ENCODE measurements around the gene FRMD5.

Gene FRMD5

GRCh38 chr15:44137750-44138149 lies 57.3 kb downstream of the FRMD5 start:
- Histone ChIP-seq H3K4me1 (ENCODE audit: control insufficient read depth, insufficient read depth, low read length, poor library complexity, severe bottlenecking) (no peaks in the 10 kb centered on the region), H3K9me3 (ENCODE audit: control insufficient read depth, low read length) (no peaks in the 10 kb centered on the region), H3K4me3 (ENCODE audit: extremely low read depth, insufficient read depth, low read length, poor library complexity, severe bottlenecking) (no peak overlapping the region), H3K27ac (ENCODE audit: low read depth, low read length, severe bottlenecking) (no peak overlapping the region), H3K36me3 (ENCODE audit: control insufficient read depth, insufficient read depth, low read length) (no peaks in the 10 kb centered on the region)
- no CpG with 5 or more reads among the region's 1 CpG for WGBS, 2 experiments (ENCODE audit: insufficient coverage in 2 of 2)

- no peaks in the 10 kb centered on the region for H3K36me3 ChIP-seq (ENCODE audit: control insufficient read depth, insufficient read depth, low read length)
- H3K27ac ChIP-seq (ENCODE audit: low read depth, low read length, severe bottlenecking) = no peak overlapping the region
- H3K9me3 ChIP-seq (ENCODE audit: control insufficient read depth, low read length) = no peaks in the 10 kb centered on the region
- 97 to 100% methylated on average over 2 to 3 of the region's 3 CpGs for WGBS, 2 experiments (ENCODE audit: insufficient coverage in 2 of 2)
- no peaks in the 10 kb centered on the region for H3K4me1 ChIP-seq (ENCODE audit: control insufficient read depth, insufficient read depth, low read length, poor library complexity, severe bottlenecking)
- H3K4me3 ChIP-seq (ENCODE audit: extremely low read depth, insufficient read depth, low read length, poor library complexity, severe bottlenecking) = no peak overlapping the region
Measured at GRCh38 chr15:44136991-44137477, 58.0 kb downstream of the FRMD5 start.

- no peaks in the 10 kb centered on the region for H3K9me3 ChIP-seq (ENCODE audit: control insufficient read depth, low read length)
- no peak overlapping the region for H3K4me3 ChIP-seq (ENCODE audit: extremely low read depth, insufficient read depth, low read length, poor library complexity, severe bottlenecking)
- H3K27ac ChIP-seq (ENCODE audit: low read depth, low read length, severe bottlenecking) = no peak overlapping the region
- no peaks in the 10 kb centered on the region for H3K4me1 ChIP-seq (ENCODE audit: control insufficient read depth, insufficient read depth, low read length, poor library complexity, severe bottlenecking)
- no peaks in the 10 kb centered on the region for H3K36me3 ChIP-seq (ENCODE audit: control insufficient read depth, insufficient read depth, low read length)
- WGBS, 2 experiments (ENCODE audit: insufficient coverage in 2 of 2) = 85 to 88% methylated on average over 5 to 6 of the region's 10 CpGs
Measured at GRCh38 chr15:44132057-44132456, 63.0 kb downstream of the FRMD5 start.

- no peaks in the 10 kb centered on the region for H3K4me1 ChIP-seq (ENCODE audit: control insufficient read depth, insufficient read depth, low read length, poor library complexity, severe bottlenecking)
- no peak overlapping the region for H3K4me3 ChIP-seq (ENCODE audit: extremely low read depth, insufficient read depth, low read length, poor library complexity, severe bottlenecking)
- no peak overlapping the region for H3K27ac ChIP-seq (ENCODE audit: low read depth, low read length, severe bottlenecking)
- no peaks in the 10 kb centered on the region for H3K9me3 ChIP-seq (ENCODE audit: control insufficient read depth, low read length)
- H3K36me3 ChIP-seq (ENCODE audit: control insufficient read depth, insufficient read depth, low read length) = no peaks in the 10 kb centered on the region
Measured at GRCh38 chr15:44130778-44131177, 64.3 kb downstream of the FRMD5 start.

GRCh38 chr15:44129911-44130310 lies 65.2 kb downstream of the FRMD5 start:
- Histone ChIP-seq H3K4me1 (ENCODE audit: control insufficient read depth, insufficient read depth, low read length, poor library complexity, severe bottlenecking) (no peaks in the 10 kb centered on the region), H3K36me3 (ENCODE audit: control insufficient read depth, insufficient read depth, low read length) (no peaks in the 10 kb centered on the region), H3K9me3 (ENCODE audit: control insufficient read depth, low read length) (no peaks in the 10 kb centered on the region), H3K27ac (ENCODE audit: low read depth, low read length, severe bottlenecking) (no peak overlapping the region), H3K4me3 (ENCODE audit: extremely low read depth, insufficient read depth, low read length, poor library complexity, severe bottlenecking) (no peak overlapping the region)
- 89 to 91% methylated on average over 5 of the region's 5 CpGs for WGBS, 2 experiments (ENCODE audit: insufficient coverage in 2 of 2)

GRCh38 chr15:44128443-44128842 lies 66.6 kb downstream of the FRMD5 start:
- no peak overlapping the region for H3K27ac ChIP-seq (ENCODE audit: low read depth, low read length, severe bottlenecking)
- H3K9me3 ChIP-seq (ENCODE audit: control insufficient read depth, low read length) = no peaks in the 10 kb centered on the region
- no peaks in the 10 kb centered on the region for H3K36me3 ChIP-seq (ENCODE audit: control insufficient read depth, insufficient read depth, low read length)
- no peak overlapping the region for H3K4me3 ChIP-seq (ENCODE audit: extremely low read depth, insufficient read depth, low read length, poor library complexity, severe bottlenecking)
- H3K4me1 ChIP-seq (ENCODE audit: control insufficient read depth, insufficient read depth, low read length, poor library complexity, severe bottlenecking) = no peaks in the 10 kb centered on the region

GRCh38 chr15:44125879-44126278 lies 69.2 kb downstream of the FRMD5 start:
- Histone ChIP-seq H3K36me3 (ENCODE audit: control insufficient read depth, insufficient read depth, low read length) (no peaks in the 10 kb centered on the region), H3K9me3 (ENCODE audit: control insufficient read depth, low read length) (no peaks in the 10 kb centered on the region), H3K4me1 (ENCODE audit: control insufficient read depth, insufficient read depth, low read length, poor library complexity, severe bottlenecking) (no peaks in the 10 kb centered on the region), H3K27ac (ENCODE audit: low read depth, low read length, severe bottlenecking) (no peak overlapping the region), H3K4me3 (ENCODE audit: extremely low read depth, insufficient read depth, low read length, poor library complexity, severe bottlenecking) (no peak overlapping the region)
- WGBS, 2 experiments (ENCODE audit: insufficient coverage in 2 of 2) = no CpG with 5 or more reads among the region's 2 CpGs

GRCh38 chr15:44102675-44103254 lies 92.3 kb downstream of the FRMD5 start:
- Histone ChIP-seq H3K27ac (ENCODE audit: low read depth, low read length, severe bottlenecking) (peak overlapping the region; percentile 72), H3K9me3 (ENCODE audit: control insufficient read depth, low read length) (no peaks in the 10 kb centered on the region), H3K4me3 (ENCODE audit: extremely low read depth, insufficient read depth, low read length, poor library complexity, severe bottlenecking) (no peak overlapping the region), H3K4me1 (ENCODE audit: control insufficient read depth, insufficient read depth, low read length, poor library complexity, severe bottlenecking) (peaks cover 14% of the 10 kb centered on the region), H3K36me3 (ENCODE audit: control insufficient read depth, insufficient read depth, low read length) (no peaks in the 10 kb centered on the region)

GRCh38 chr15:44101944-44102343 lies 93.1 kb downstream of the FRMD5 start:
- WGBS, 2 experiments (ENCODE audit: insufficient coverage in 2 of 2) = no CpG with 5 or more reads among the region's 1 CpG
- Histone ChIP-seq H3K4me3 (ENCODE audit: extremely low read depth, insufficient read depth, low read length, poor library complexity, severe bottlenecking) (no peak overlapping the region), H3K36me3 (ENCODE audit: control insufficient read depth, insufficient read depth, low read length) (no peaks in the 10 kb centered on the region), H3K9me3 (ENCODE audit: control insufficient read depth, low read length) (no peaks in the 10 kb centered on the region), H3K27ac (ENCODE audit: low read depth, low read length, severe bottlenecking) (no peak overlapping the region), H3K4me1 (ENCODE audit: control insufficient read depth, insufficient read depth, low read length, poor library complexity, severe bottlenecking) (peaks cover 14% of the 10 kb centered on the region)

- Histone ChIP-seq H3K36me3 (ENCODE audit: control insufficient read depth, insufficient read depth, low read length) (no peaks in the 10 kb centered on the region), H3K9me3 (ENCODE audit: control insufficient read depth, low read length) (no peaks in the 10 kb centered on the region), H3K27ac (ENCODE audit: low read depth, low read length, severe bottlenecking) (no peak overlapping the region), H3K4me1 (ENCODE audit: control insufficient read depth, insufficient read depth, low read length, poor library complexity, severe bottlenecking) (peaks cover 14% of the 10 kb centered on the region), H3K4me3 (ENCODE audit: extremely low read depth, insufficient read depth, low read length, poor library complexity, severe bottlenecking) (no peak overlapping the region)
Measured at GRCh38 chr15:44101286-44101685, 93.8 kb downstream of the FRMD5 start.

GRCh38 chr15:44099671-44100070 lies 95.4 kb downstream of the FRMD5 start:
- Histone ChIP-seq H3K36me3 (ENCODE audit: control insufficient read depth, insufficient read depth, low read length) (no peaks in the 10 kb centered on the region), H3K9me3 (ENCODE audit: control insufficient read depth, low read length) (no peaks in the 10 kb centered on the region), H3K4me3 (ENCODE audit: extremely low read depth, insufficient read depth, low read length, poor library complexity, severe bottlenecking) (no peak overlapping the region), H3K27ac (ENCODE audit: low read depth, low read length, severe bottlenecking) (no peak overlapping the region), H3K4me1 (ENCODE audit: control insufficient read depth, insufficient read depth, low read length, poor library complexity, severe bottlenecking) (peaks cover 14% of the 10 kb centered on the region)
- WGBS, 2 experiments (ENCODE audit: insufficient coverage in 2 of 2) = 82 to 100% methylated on average over 1 of the region's 1 CpG
